GM12872 (cell line): ENCODE measurements around the gene GLI2.

Source experiments
- CTCF ChIP-seq: IDR thresholded peaks from 3 replicates; pipeline ENCODE4 v1.5.1; 2011; ENCODE audit warnings: low read depth, mild to moderate bottlenecking, low read length, moderate library complexity; ENCODE audit not compliant: insufficient read depth

GLI2 gene

GRCh38 chr2:120720746-120721375, 14.8 kb upstream of the GLI2 start:
- TF ChIP-seq CTCF: no peak

GRCh38 chr2:120722246-120722567, 13.5 kb upstream of the GLI2 start:
- TF ChIP-seq CTCF: no peak

- TF ChIP-seq CTCF: no peak
These were observed 12.9 kb upstream of the GLI2 start for GRCh38 chr2:120722568-120723421.

- TF ChIP-seq CTCF: no peak
These were observed 9.4 kb upstream of the GLI2 start for GRCh38 chr2:120726245-120726644.

- no peak for TF ChIP-seq CTCF
These were observed 6.0 kb upstream of the GLI2 start for GRCh38 chr2:120729406-120730399.

- no peak for TF ChIP-seq CTCF
These were observed 4.5 kb upstream of the GLI2 start for GRCh38 chr2:120731175-120731574.

- TF ChIP-seq CTCF: no peak
These were observed 3.0 kb upstream of the GLI2 start for GRCh38 chr2:120732506-120733237.
